Endothelial cell of umbilical vein (primary cell): ENCODE measurements around the gene IL22. TPM values are rescaled to one million over a fixed set of nuclear protein-coding genes. Genes with fewer than 3 reads are reported as not detected.
A peak's percentile ranks its signal among the peaks of the same experiment; 100 is the strongest.

ENCODE experiments used
- BruUV-seq: library from RNA; stranded (reverse); fragments of 400-500 nt; replicated peaks from 2 replicates; lab custom pipeline; 2021; lab: Mats Ljungman, UMichigan
- CTCF ChIA-PET: fragments of 300-600, 350-600 bp; sonication (Branson Sonifier 250); formaldehyde crosslinking; loops from one replicate; lab custom pipeline; 2021; ENCODE audit warnings: antibody characterized with exemption, inconsistent platforms; lab: Charles Lee
- POLR2A ChIA-PET: fragments of 300-600, 350-600 bp; sonication (Branson Sonifier 250); formaldehyde crosslinking; loops from one replicate; lab custom pipeline; 2021; ENCODE audit warnings: antibody characterized with exemption, inconsistent platforms; lab: Charles Lee
- DNase-seq: peaks from one replicate; pipeline ENCODE4 v3.0.0-alpha.2; 2011; ENCODE audit warnings: low read depth, low spot score
- FAIRE-seq: peaks from 2 replicates; lab custom pipeline; 2011; peaks lifted over from hg19 to GRCh38; lab: Jason Lieb, UNC
- H2AFZ ChIP-seq: 2 replicates; pipeline ENCODE4 v1.6.0; 2012; ENCODE audit warnings: low read depth, low read length, control low read depth, inconsistent platforms
- H3K27ac ChIP-seq: 2 replicates; pipeline ENCODE4 v1.5.1; 2011; ENCODE audit warnings: low read depth, mild to moderate bottlenecking, control low read depth, low read length, moderate library complexity; ENCODE audit not compliant: insufficient read depth
- H3K27me3 ChIP-seq, 2 experiments: 2 replicates each; pipeline versions ENCODE4 v1.6.0 to v1.6.1; 2011; ENCODE audit warnings: low read length in 2 of 2, mixed read lengths in 1 of 2; ENCODE audit not compliant: control insufficient read depth in 2 of 2, insufficient read depth in 2 of 2
- H3K36me3 ChIP-seq, 2 experiments: 2 replicates in 1 of 2; 3 replicates in 1 of 2; pipeline ENCODE4 v1.5.1; 2011; ENCODE audit warnings: low read length in 2 of 2, mild to moderate bottlenecking in 1 of 2, moderate library complexity in 1 of 2; ENCODE audit not compliant: control insufficient read depth in 2 of 2, insufficient read depth in 2 of 2; ENCODE audit errors: extremely low read depth in 1 of 2
- H3K4me1 ChIP-seq: 3 replicates; pipeline ENCODE4 v1.5.1; 2011; ENCODE audit warnings: mild to moderate bottlenecking, low read length; ENCODE audit not compliant: control insufficient read depth, insufficient read depth; ENCODE audit errors: extremely low read depth
- H3K4me2 ChIP-seq: 2 replicates; pipeline ENCODE4 v1.6.1; 2011; ENCODE audit warnings: low read length, control low read depth, mixed read lengths; ENCODE audit not compliant: insufficient read depth
- H3K4me3 ChIP-seq, 3 experiments: fragments of 200-600 bp in 1 of 3; sonication (generic), shearing (Covaris generic) in 1 of 3; replicated peaks in 1 of 3; 2 replicates each; pipeline ENCODE4 v1.5.1; 2011 to 2016; ENCODE audit warnings: control low read depth in 3 of 3, low read length in 3 of 3, mild to moderate bottlenecking in 2 of 3, inconsistent platforms in 1 of 3, low read depth in 1 of 3, moderate library complexity in 1 of 3; ENCODE audit not compliant: insufficient read depth in 1 of 3
- H3K79me2 ChIP-seq: 2 replicates; pipeline ENCODE4 v1.6.0; 2012; ENCODE audit warnings: low read length, inconsistent platforms; ENCODE audit not compliant: control insufficient read depth, insufficient read depth
- H3K9ac ChIP-seq: replicated peaks from 2 replicates; pipeline ENCODE3; 2011; ENCODE audit warnings: low read length, control low read depth; ENCODE audit not compliant: insufficient read depth; ENCODE audit errors: extremely low read depth
- H3K9me1 ChIP-seq: replicated peaks from 3 replicates; pipeline ENCODE4 v1.6.0; 2011; ENCODE audit warnings: mild to moderate bottlenecking, low read length; ENCODE audit not compliant: control insufficient read depth, insufficient read depth; ENCODE audit errors: extremely low read depth
- H3K9me3 ChIP-seq: replicated peaks from 2 replicates; pipeline ENCODE4 v1.5.1; 2012; ENCODE audit warnings: low read length, inconsistent platforms; ENCODE audit not compliant: control insufficient read depth, insufficient read depth
- H4K20me1 ChIP-seq: replicated peaks from 2 replicates; pipeline ENCODE3; 2011; ENCODE audit warnings: mild to moderate bottlenecking, low read length; ENCODE audit not compliant: control insufficient read depth, insufficient read depth; ENCODE audit errors: extremely low read depth
- FOS ChIP-seq: IDR thresholded peaks from 2 replicates; pipeline ENCODE4 v1.6.1; 2011; ENCODE audit warnings: mild to moderate bottlenecking, low read length, moderate library complexity, borderline replicate concordance; ENCODE audit not compliant: insufficient read depth
- GATA2 ChIP-seq: IDR thresholded peaks from 2 replicates; pipeline ENCODE4 v1.7.0; 2011; ENCODE audit warnings: low read depth, mild to moderate bottlenecking, moderate library complexity, mixed read lengths, low read length; ENCODE audit not compliant: insufficient read length, insufficient read depth
- MYC ChIP-seq: IDR thresholded peaks from one replicate; pipeline ENCODE4 v1.6.1; 2011; ENCODE audit warnings: mild to moderate bottlenecking, low read depth, low read length
- POLR2AphosphoS5 ChIP-seq: IDR thresholded peaks from 2 replicates; pipeline ENCODE4 v1.6.1; 2012; ENCODE audit warnings: low read depth, mild to moderate bottlenecking, control low read depth, low read length, moderate library complexity; ENCODE audit not compliant: insufficient read depth
- dilution Hi-C: fragments of 300-500 bp; cut with MboI; formaldehyde crosslinking; loops from one replicate; pipeline ENCODE4 v1.15.0; 2019; ENCODE audit warnings: low sequenced_read_pairs; ENCODE audit not compliant: extremely low pct_ligation_motif_present
- intact Hi-C: fragments of 100-400 bp; cut with micrococcal nuclease; formaldehyde crosslinking; loops from one replicate; pipeline ENCODE4 v1.10.0; 2022
- polyA plus RNA-seq, 4 experiments: library from polyadenylated mRNA; depleted of rRNA in 3 of 4; stranded (reverse) in 3 of 4; unstranded in 1 of 4; fragments of >200 nt; gene quantifications; 2 replicates each; pipeline versions ENCODE4 v1.2.1 to v1.2.3, GENCODE V29; 2011 to 2012; ENCODE audit warnings: missing spikeins in 1 of 4
- total RNA-seq: library from RNA; stranded (reverse); gene quantifications from 2 replicates; pipeline ENCODE4 v1.2.3, GENCODE V29; 2021
- TF ChIP-seq, protein P1 (sequence below): IDR thresholded peaks from 2 replicates; pipeline ENCODE4 v1.6.1; 2011; ENCODE audit not compliant: insufficient read depth, insufficient read length

The IL22 gene
- total and polyA plus RNA-seq, 2 donors (not counting 3 experiments of a cell fraction or from before 2014, with no cell fraction given) = not detected

DNA sequence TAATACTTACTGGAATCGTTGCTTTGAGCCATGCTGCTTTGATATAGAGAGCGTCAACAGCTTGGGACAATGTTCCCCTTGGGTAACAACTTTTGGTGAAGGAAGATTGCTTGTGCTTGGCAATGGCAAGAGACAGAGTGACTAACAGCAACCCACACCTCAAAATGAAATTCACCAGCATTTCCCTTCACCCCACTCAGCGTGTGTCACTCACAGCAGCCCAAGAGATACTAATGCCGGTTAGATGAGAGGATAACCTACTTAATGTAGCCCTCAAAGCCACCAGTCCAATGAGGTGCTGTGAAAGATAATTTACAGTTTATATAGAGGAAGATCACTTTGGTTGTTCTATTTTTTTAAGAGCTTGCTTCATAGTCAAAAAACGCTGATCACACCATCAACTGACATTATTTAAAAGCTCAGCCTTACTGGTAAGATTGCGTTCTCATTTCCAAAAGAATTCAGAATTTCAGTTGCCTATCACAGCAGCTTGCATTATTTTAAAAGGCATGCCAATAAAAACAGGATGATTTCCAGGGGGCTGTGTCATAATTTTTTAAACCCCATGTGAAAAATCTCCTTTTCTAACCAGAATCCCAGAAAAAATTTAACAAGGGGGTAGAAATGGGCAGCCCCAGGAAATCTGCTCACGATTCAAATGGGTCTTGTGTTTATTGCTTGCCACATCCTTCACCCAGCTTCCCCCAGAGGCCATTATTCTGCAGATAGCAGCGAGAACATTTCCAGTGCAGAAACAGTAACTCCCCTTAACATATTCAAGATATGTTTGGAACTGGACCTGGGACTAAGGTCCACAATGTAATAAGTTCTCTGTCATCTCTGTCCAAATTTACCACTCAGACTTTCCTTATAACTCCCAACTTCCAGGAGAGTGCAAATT, 27.6 kb downstream of the IL22 start, which contains the start of gene IL26:
TSS of gene IL26 (minus strand) at position 235 of the 901 bp plus-strand sequence. CDS start at position 181, 54 bp downstream.
- H3K27ac ChIP-seq = no peak within 1 kb of the TSS
- intact Hi-C loops (loop anchor here (10.0 kb wide), 3 partner anchors 181 to 579 kb away; partner anchors contain the start of genes MDM2 and RAP1B), dilution Hi-C loops (no loop called here)
- H3K4me2 ChIP-seq = no peak within 1 kb of the TSS
- ChIA-PET CTCF (interaction anchor here (1.8 to 6.1 kb wide), 3 partner anchors 20 to 89 kb away, joined by 6 to 183 read pairs (median 7); no protein-coding TSS in a partner anchor), POLR2A (no interaction called here)
- no peaks in the 10 kb centered on the region for H3K36me3 ChIP-seq
- no peak within 1 kb of the TSS for H2AFZ ChIP-seq
- DNase-seq (no peak), FAIRE-seq (no peak)
- H3K9ac ChIP-seq = no peak within 1 kb of the TSS
- peaks cover 0 to 2% of the 10 kb centered on the region in 2 experiments for H3K27me3 ChIP-seq
- no TSS peak for BruUV-seq
- H4K20me1 ChIP-seq = no peaks in the 10 kb centered on the region
- no peaks in the 10 kb centered on the region for H3K9me1 ChIP-seq
- no peak within 1 kb of the TSS for H3K4me3 ChIP-seq
- H3K4me1 ChIP-seq = peaks cover 6% of the 10 kb centered on the region
- TF ChIP-seq, protein P1, sequence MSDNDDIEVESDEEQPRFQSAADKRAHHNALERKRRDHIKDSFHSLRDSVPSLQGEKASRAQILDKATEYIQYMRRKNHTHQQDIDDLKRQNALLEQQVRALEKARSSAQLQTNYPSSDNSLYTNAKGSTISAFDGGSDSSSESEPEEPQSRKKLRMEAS = no peak
- TF ChIP-seq MYC (no peak), POLR2AphosphoS5 (no peak)
- H3K9me3 ChIP-seq = no peaks in the 10 kb centered on the region
- H3K79me2 ChIP-seq = no peaks in the 10 kb centered on the region

DNA sequence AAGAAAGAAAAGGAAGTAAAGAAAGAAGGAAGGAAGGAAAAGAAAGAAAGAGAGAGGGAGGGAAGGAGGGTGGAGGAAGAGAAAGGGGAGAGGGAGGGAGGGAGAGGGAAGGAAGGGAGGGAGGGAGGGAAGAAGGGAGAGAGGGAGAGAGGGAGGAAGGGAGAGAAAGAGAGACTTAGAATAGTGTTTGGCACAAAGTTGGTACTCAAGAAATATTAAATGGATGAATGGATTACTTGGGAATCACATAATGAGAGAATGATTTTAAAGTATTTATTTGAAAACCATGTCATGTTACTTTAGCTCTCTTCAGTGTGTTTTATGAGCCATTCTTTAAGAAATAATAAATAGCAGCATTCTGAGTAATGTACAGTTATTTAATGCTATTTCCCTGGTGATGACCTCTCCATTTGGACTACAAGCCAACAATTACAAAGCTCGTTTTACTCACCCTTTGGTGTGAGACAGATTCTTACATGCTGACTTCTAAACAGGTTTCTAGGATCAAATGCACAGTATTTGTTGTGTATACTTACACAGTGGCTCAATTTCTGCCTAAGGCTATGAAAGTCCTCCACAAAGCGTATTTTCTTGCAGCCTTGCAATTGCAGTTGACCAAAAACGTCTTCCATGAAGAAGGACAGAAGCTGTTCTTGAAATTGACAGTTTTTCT, 28.7 kb downstream of the IL22 start:
- FAIRE-seq = peak; percentile 62
- Histone ChIP-seq H3K4me3 (no peak overlapping the region), H3K4me1 (peaks cover 6% of the 10 kb centered on the region), H3K79me2 (no peaks in the 10 kb centered on the region), H3K27me3 (no peaks in the 10 kb centered on the region), H2AFZ (no peak overlapping the region), H3K9me1 (no peaks in the 10 kb centered on the region), H4K20me1 (no peaks in the 10 kb centered on the region), H3K27ac (no peak overlapping the region), H3K4me2 (no peak overlapping the region), H3K9me3 (no peaks in the 10 kb centered on the region), H3K9ac (no peak overlapping the region), H3K36me3 (no peaks in the 10 kb centered on the region)
- no TSS peak for BruUV-seq
- TF ChIP-seq FOS (peak; percentile 14), GATA2 (no peak)
- dilution Hi-C loops (no loop called here), intact Hi-C loops (loop anchor here (10.0 kb wide), 3 partner anchors 180 to 580 kb away; partner anchors contain the start of genes MDM2 and RAP1B)
- ChIA-PET POLR2A (no interaction called here), CTCF (interaction anchor here (0.7 to 6.1 kb wide), 10 partner anchors 14 to 869 kb away, joined by 3 to 183 read pairs (median 6); no protein-coding TSS in a partner anchor)
- peak; percentile 33 for DNase-seq
